Measurements from ENCODE around the gene ZIC1. TPM values are rescaled to one million over a fixed set of nuclear protein-coding genes. Genes with fewer than 3 reads are reported as not detected.

The ZIC1 gene
- total RNA-seq, 1 experiment from 2014 or later, result not detected

GRCh38 chr3:147361454-147362420 is 47.4 kb upstream of the ZIC1 start:
- no peak overlapping the region for H3K27ac Mint-ChIP-seq (ENCODE audit: unreplicated experiment)
- BruUV-seq (replicated peaks), result no TSS peak
- CTCF ChIA-PET, result interaction anchor here (0.6 to 1.5 kb wide), 4 partner anchors 9 to 44 kb away, joined by 3 to 6 read pairs (median 3); no protein-coding TSS in a partner anchor
- intact Hi-C loops (cut with micrococcal nuclease; ENCODE audit: unreplicated experiment), result loop anchor here (5.0 kb wide), 1 partner anchor 716 kb away; no protein-coding TSS in a partner anchor
- H3K4me3 Mint-ChIP-seq (ENCODE audit: low read depth, unreplicated experiment), result peak overlapping the region; percentile 3
- peak; percentile 85 for TF ChIP-seq CTCF (IDR thresholded peaks at IDR 0.05; ENCODE audit: unreplicated experiment)
- H3K9me3 Mint-ChIP-seq (ENCODE audit: low read depth, unreplicated experiment), result no peaks in the 10 kb centered on the region
- no peaks in the 10 kb centered on the region for H3K4me1 Mint-ChIP-seq (ENCODE audit: low read depth, unreplicated experiment)
- H3K27me3 Mint-ChIP-seq (ENCODE audit: unreplicated experiment), result no peaks in the 10 kb centered on the region
- no peaks in the 10 kb centered on the region for H3K36me3 Mint-ChIP-seq (ENCODE audit: insufficient read depth, unreplicated experiment)
- peak; percentile 78 for DNase-seq

- Mint-ChIP-seq H3K27ac (ENCODE audit: unreplicated experiment) (no peak overlapping the region), H3K36me3 (ENCODE audit: insufficient read depth, unreplicated experiment) (no peaks in the 10 kb centered on the region), H3K27me3 (ENCODE audit: unreplicated experiment) (peaks cover 20% of the 10 kb centered on the region), H3K4me3 (ENCODE audit: low read depth, unreplicated experiment) (no peak overlapping the region), H3K4me1 (ENCODE audit: low read depth, unreplicated experiment) (no peaks in the 10 kb centered on the region), H3K9me3 (ENCODE audit: low read depth, unreplicated experiment) (no peaks in the 10 kb centered on the region)
- DNase-seq, result no peak
- no TSS peak for BruUV-seq (replicated peaks)
- intact Hi-C loops (cut with micrococcal nuclease; ENCODE audit: unreplicated experiment), result loop anchor here (5.0 kb wide), 1 partner anchor 713 kb away; no protein-coding TSS in a partner anchor
- CTCF ChIA-PET, result no interaction called here
- TF ChIP-seq CTCF (IDR thresholded peaks at IDR 0.05; ENCODE audit: unreplicated experiment), result no peak
These were observed 44.4 kb upstream of the ZIC1 start for GRCh38 chr3:147364771-147365170.

- no peak for DNase-seq
- BruUV-seq (replicated peaks), result no TSS peak
- CTCF ChIA-PET, result no interaction called here
- H3K27ac Mint-ChIP-seq (ENCODE audit: unreplicated experiment), result no peak overlapping the region
- H3K27me3 Mint-ChIP-seq (ENCODE audit: unreplicated experiment), result peaks cover 23% of the 10 kb centered on the region
- no peaks in the 10 kb centered on the region for H3K36me3 Mint-ChIP-seq (ENCODE audit: insufficient read depth, unreplicated experiment)
- TF ChIP-seq CTCF (IDR thresholded peaks at IDR 0.05; ENCODE audit: unreplicated experiment), result no peak
- no peaks in the 10 kb centered on the region for H3K9me3 Mint-ChIP-seq (ENCODE audit: low read depth, unreplicated experiment)
- H3K4me3 Mint-ChIP-seq (ENCODE audit: low read depth, unreplicated experiment), result no peak overlapping the region
- intact Hi-C loops (cut with micrococcal nuclease; ENCODE audit: unreplicated experiment), result no loop called here
- H3K4me1 Mint-ChIP-seq (ENCODE audit: low read depth, unreplicated experiment), result no peaks in the 10 kb centered on the region
These were observed 43.7 kb upstream of the ZIC1 start for GRCh38 chr3:147365196-147366115.

- intact Hi-C loops (cut with micrococcal nuclease; ENCODE audit: unreplicated experiment), result no loop called here
- no peaks in the 10 kb centered on the region for H3K9me3 Mint-ChIP-seq (ENCODE audit: low read depth, unreplicated experiment)
- H3K27me3 Mint-ChIP-seq (ENCODE audit: unreplicated experiment), result peaks cover 33% of the 10 kb centered on the region
- no peaks in the 10 kb centered on the region for H3K4me1 Mint-ChIP-seq (ENCODE audit: low read depth, unreplicated experiment)
- no TSS peak for BruUV-seq (replicated peaks)
- no peaks in the 10 kb centered on the region for H3K36me3 Mint-ChIP-seq (ENCODE audit: insufficient read depth, unreplicated experiment)
- TF ChIP-seq CTCF (IDR thresholded peaks at IDR 0.05; ENCODE audit: unreplicated experiment), result no peak
- H3K4me3 Mint-ChIP-seq (ENCODE audit: low read depth, unreplicated experiment), result no peak overlapping the region
- CTCF ChIA-PET, result no interaction called here
- no peak overlapping the region for H3K27ac Mint-ChIP-seq (ENCODE audit: unreplicated experiment)
- DNase-seq, result no peak
These were observed 41.5 kb upstream of the ZIC1 start for GRCh38 chr3:147367676-147368075.

Measured in Calu3 (cell line).